Neural cell (in vitro differentiated cells): ENCODE measurements around the gene LSM14B. TPM values are rescaled to one million over a fixed set of nuclear protein-coding genes. Genes with fewer than 3 reads are reported as not detected.

Experiments
- H2AFZ ChIP-seq: fragments of 200-600, 300-800 bp; sonication (generic), shearing (Covaris generic); 2 replicates; pipeline ENCODE4 v1.6.0; 2014; ENCODE audit warnings: low read depth, mild to moderate bottlenecking, antibody characterized with exemption, low read length, moderate library complexity
- H3F3A ChIP-seq: fragments of 200-600 bp; shearing (Covaris generic); 2 replicates; pipeline ENCODE4 v1.6.1; 2016; ENCODE audit warnings: mild to moderate bottlenecking, moderate library complexity, mixed read lengths, antibody characterized with exemption, low read length; ENCODE audit not compliant: insufficient read depth, poor library complexity, severe bottlenecking
- H3K27ac ChIP-seq: fragments of 200-600, 300-800 bp; sonication (generic), shearing (Covaris generic); 2 replicates; pipeline ENCODE4 v1.5.1; 2014; ENCODE audit warnings: mild to moderate bottlenecking, low read length, moderate library complexity
- H3K27me3 ChIP-seq: fragments of 300-800, 200-600 bp; sonication (generic), shearing (Covaris generic); 2 replicates; pipeline ENCODE4 v1.6.0; 2014; ENCODE audit warnings: mild to moderate bottlenecking, low read depth, low read length, moderate library complexity; ENCODE audit not compliant: insufficient read depth
- H3K36me3 ChIP-seq: fragments of 300-800, 200-600 bp; sonication (generic), shearing (Covaris generic); 2 replicates; pipeline ENCODE4 v1.5.1; 2014; ENCODE audit warnings: mild to moderate bottlenecking, antibody characterized with exemption, low read length, moderate library complexity; ENCODE audit not compliant: insufficient read depth
- H3K4me2 ChIP-seq: fragments of 300-800, 200-600 bp; sonication (generic), shearing (Covaris generic); 2 replicates; pipeline ENCODE4 v1.6.0; 2014; ENCODE audit warnings: mild to moderate bottlenecking, low read length
- H3K4me3 ChIP-seq: fragments of 300-800, 200-600 bp; sonication (generic), shearing (Covaris generic); 2 replicates; pipeline ENCODE4 v1.5.1; 2014; ENCODE audit warnings: mild to moderate bottlenecking, low read length, moderate library complexity
- H3K79me2 ChIP-seq: fragments of 200-600 bp; shearing (Covaris generic); replicated peaks from 2 replicates; pipeline ENCODE4 v1.6.0; 2014; ENCODE audit warnings: mild to moderate bottlenecking, low read length, moderate library complexity; ENCODE audit not compliant: insufficient read depth
- H3K9ac ChIP-seq: fragments of 300-800, 200-600 bp; sonication (generic), shearing (Covaris generic); 2 replicates; pipeline ENCODE4 v1.6.1; 2016; ENCODE audit warnings: mild to moderate bottlenecking, low read length, mixed read lengths
- H3K9me2 ChIP-seq: fragments of 200-600 bp; shearing (Covaris generic); 2 replicates; pipeline ENCODE4 v1.6.1; 2016; ENCODE audit warnings: mild to moderate bottlenecking, low read length, mixed read lengths; ENCODE audit not compliant: insufficient read depth
- H3K9me3 ChIP-seq: fragments of 200-600, 300-800 bp; sonication (generic), shearing (Covaris generic); 2 replicates; pipeline ENCODE4 v1.6.1; 2016; ENCODE audit warnings: mild to moderate bottlenecking, mixed run types, low read length, moderate library complexity, mixed read lengths
- H4K20me1 ChIP-seq: fragments of 200-600 bp; shearing (Covaris generic); 2 replicates; pipeline ENCODE4 v1.6.1; 2016; ENCODE audit warnings: mild to moderate bottlenecking, mixed run types; ENCODE audit not compliant: insufficient read depth
- CTCF ChIP-seq: fragments of 450-650 bp; IDR thresholded peaks from 2 replicates; pipeline ENCODE4 v1.5.1; 2014; ENCODE audit warnings: antibody characterized with exemption, mild to moderate bottlenecking, moderate library complexity; ENCODE audit not compliant: poor library complexity, severe bottlenecking
- EP300 ChIP-seq: fragments of 450-650 bp; conservative IDR thresholded peaks from 2 replicates; pipeline ENCODE4 v1.6.1; 2014; ENCODE audit warnings: antibody characterized with exemption, mild to moderate bottlenecking, moderate library complexity; ENCODE audit not compliant: poor library complexity, severe bottlenecking
- EZH2 ChIP-seq: fragments of 200-600, 300-800 bp; shearing (Covaris generic), sonication (generic); IDR thresholded peaks from 2 replicates; pipeline ENCODE4 v1.6.1; 2014; ENCODE audit warnings: antibody characterized with exemption, low read length, borderline replicate concordance, mild to moderate bottlenecking; ENCODE audit not compliant: insufficient read depth, poor library complexity, severe bottlenecking
- MXI1 ChIP-seq: fragments of 450-650 bp; conservative IDR thresholded peaks from 2 replicates; pipeline ENCODE4 v1.6.1; 2014; ENCODE audit warnings: antibody characterized with exemption, mild to moderate bottlenecking; ENCODE audit not compliant: poor library complexity, severe bottlenecking
- POLR2AphosphoS5 ChIP-seq: IDR thresholded peaks from 2 replicates; pipeline ENCODE4 v1.6.1; 2012
- RAD21 ChIP-seq: fragments of 450-650 bp; conservative IDR thresholded peaks from 2 replicates; pipeline ENCODE4 v1.6.1; 2014; ENCODE audit warnings: antibody characterized with exemption, mild to moderate bottlenecking, moderate library complexity
- REST ChIP-seq: IDR thresholded peaks from 2 replicates; pipeline ENCODE4 v1.6.1; 2012; ENCODE audit warnings: borderline replicate concordance
- SMC3 ChIP-seq: fragments of 450-650 bp; conservative IDR thresholded peaks from 2 replicates; pipeline ENCODE4 v1.6.1; 2014; ENCODE audit warnings: antibody characterized with exemption, mild to moderate bottlenecking, moderate library complexity; ENCODE audit not compliant: poor library complexity
- TAF1 ChIP-seq: IDR thresholded peaks from 2 replicates; pipeline ENCODE4 v1.6.1; 2012; ENCODE audit warnings: low read depth
- polyA plus RNA-seq: library from polyadenylated mRNA; depleted of rRNA; stranded (reverse); fragments of >200 nt; gene quantifications from 2 replicates; pipeline ENCODE4 v1.2.3, GENCODE V29; 2014

The LSM14B gene
- polyA plus RNA-seq, 1 donor from 2014 or later, result 213 TPM

- Histone ChIP-seq H3F3A (no peaks in the 10 kb centered on the region), H3K9me3 (no peaks in the 10 kb centered on the region), H3K9me2 (no peaks in the 10 kb centered on the region), H3K4me3 (no peak overlapping the region), H4K20me1 (peaks cover 17% of the 10 kb centered on the region), H3K4me2 (no peak overlapping the region), H3K27ac (no peak overlapping the region), H2AFZ (no peak overlapping the region), H3K36me3 (no peaks in the 10 kb centered on the region), H3K27me3 (no peaks in the 10 kb centered on the region), H3K9ac (no peak overlapping the region), H3K79me2 (peaks cover 30% of the 10 kb centered on the region)
- TF ChIP-seq EZH2 (no peak), POLR2AphosphoS5 (no peak), SMC3 (no peak), TAF1 (no peak), MXI1 (no peak), REST (no peak), RAD21 (no peak)
Observed at GRCh38 chr20:62159839-62160238, 37.6 kb downstream of the LSM14B start.

GRCh38 chr20:62160253-62160652, 38.0 kb downstream of the LSM14B start:
- H3K9me3 ChIP-seq, result no peaks in the 10 kb centered on the region
- H3K4me2 ChIP-seq, result no peak overlapping the region

More at GRCh38 chr20:62160253-62160652, 38.0 kb downstream of the LSM14B start:
- TF ChIP-seq TAF1 (no peak), RAD21 (no peak), REST (no peak), SMC3 (no peak), MXI1 (no peak), EP300 (no peak), EZH2 (no peak), CTCF (no peak), POLR2AphosphoS5 (no peak)
- H4K20me1 ChIP-seq, result peaks cover 17% of the 10 kb centered on the region
- H3K27ac ChIP-seq, result no peak overlapping the region
- no peaks in the 10 kb centered on the region for H3K36me3 ChIP-seq
- no peaks in the 10 kb centered on the region for H3K9me2 ChIP-seq
- no peaks in the 10 kb centered on the region for H3F3A ChIP-seq
- H3K9ac ChIP-seq, result no peak overlapping the region
- no peaks in the 10 kb centered on the region for H3K27me3 ChIP-seq
- H3K4me3 ChIP-seq, result no peak overlapping the region
- H3K79me2 ChIP-seq, result peaks cover 28% of the 10 kb centered on the region
- H2AFZ ChIP-seq, result no peak overlapping the region
